ENCODE data around the gene WBP1L.

Gene WBP1L

GRCh38 chr10:102781921-102782557 lies 38.3 kb downstream of the WBP1L start:
- no peak for DNase-seq

- DNase-seq: no peak
Observed at GRCh38 chr10:102782673-102783551, 39.2 kb downstream of the WBP1L start.

- no peak for DNase-seq
Observed at GRCh38 chr10:102783568-102783967, 39.8 kb downstream of the WBP1L start.

GRCh38 chr10:102785818-102786217 lies 42.1 kb downstream of the WBP1L start:
- no peak for DNase-seq

- DNase-seq: no peak
Observed at GRCh38 chr10:102791754-102792395, 48.1 kb downstream of the WBP1L start.

- no peak for DNase-seq
Observed at GRCh38 chr10:102795453-102796406, 52.0 kb downstream of the WBP1L start.

GRCh38 chr10:102796407-102797176 lies 52.8 kb downstream of the WBP1L start:
- DNase-seq: peak; percentile 46

GRCh38 chr10:102799691-102800471 lies 56.1 kb downstream of the WBP1L start:
- no peak for DNase-seq

GRCh38 chr10:102800611-102801335 lies 57.0 kb downstream of the WBP1L start:
- DNase-seq: no peak

- no peak for DNase-seq
Observed at GRCh38 chr10:102801496-102801895, 57.7 kb downstream of the WBP1L start.

GRCh38 chr10:102801978-102802377 lies 58.2 kb downstream of the WBP1L start:
- no peak for DNase-seq

GRCh38 chr10:102802920-102803534 lies 59.3 kb downstream of the WBP1L start:
- peak; percentile 30 for DNase-seq

GRCh38 chr10:102804382-102805055 lies 60.8 kb downstream of the WBP1L start:
- DNase-seq: no peak

GRCh38 chr10:102808380-102808779 lies 64.6 kb downstream of the WBP1L start:
- DNase-seq: no peak

GRCh38 chr10:102811346-102811745 lies 67.6 kb downstream of the WBP1L start:
- no peak for DNase-seq

GRCh38 chr10:102812231-102812876 lies 68.6 kb downstream of the WBP1L start:
- no peak for DNase-seq

- DNase-seq: no peak
Observed at GRCh38 chr10:102813017-102813541, 69.3 kb downstream of the WBP1L start.

- DNase-seq: no peak
Observed at GRCh38 chr10:102813734-102814452, 70.1 kb downstream of the WBP1L start.

Data from CD4-positive, alpha-beta T cell treated with Interleukin-4 for 4 hours (primary cell).